Measurements from ENCODE around the gene SLC50A1.

- TF ChIP-seq NFE2L1 (CRISPR knock-in tag; IDR thresholded peaks at IDR 0.05), result no peak
- TF ChIP-seq ZBTB21 (CRISPR knock-in tag; IDR thresholded peaks at IDR 0.05; ENCODE audit: borderline replicate concordance), result no peak
- no peak for TF ChIP-seq IRF1 (CRISPR knock-in tag; IDR thresholded peaks at IDR 0.05)
- no peak for TF ChIP-seq ZNF138 (CRISPR knock-in tag; conservative IDR thresholded peaks at IDR 0.05)
- no peak for TF ChIP-seq MAX (CRISPR knock-in tag; IDR thresholded peaks at IDR 0.05)
Measured at GRCh38 chr1:155117610-155118009, 18.0 kb upstream of the SLC50A1 start.

Data from WTC11 (cell line).